ENCODE data around the gene CYP4Z1.

CYP4Z1 gene

GRCh38 chr1:47067097-47067594 is at the start of gene CYP4Z1:
TSS of gene CYP4Z1 (plus strand) at chr1:47067231. CDS start at chr1:47067491, 260 bp downstream.
- H3K27me3 ChIP-seq (ENCODE audit: low read length) = no peaks in the 10 kb centered on the region
- H4K20me1 ChIP-seq (ENCODE audit: low read depth, low read length) = no peaks in the 10 kb centered on the region
- no peak within 1 kb of the TSS for H2AFZ ChIP-seq (ENCODE audit: low read depth, low read length, severe bottlenecking)
- no peak within 1 kb of the TSS for H3K27ac ChIP-seq (ENCODE audit: low read depth, low read length)
- H3K36me3 ChIP-seq (ENCODE audit: low read length) = no peaks in the 10 kb centered on the region
- H3K9me2 ChIP-seq (replicated peaks; ENCODE audit: insufficient read depth, low read length) = no peaks in the 10 kb centered on the region
- H3K9ac ChIP-seq (ENCODE audit: low read length) = no peak within 1 kb of the TSS
- TF ChIP-seq EZH2phosphoT487 (conservative IDR thresholded peaks at IDR 0.05; ENCODE audit: low read length) (no peak), CTCF (IDR thresholded peaks at IDR 0.05; ENCODE audit: insufficient read depth, low read length, poor library complexity, severe bottlenecking) (no peak)
- H3K4me3 ChIP-seq (ENCODE audit: insufficient read depth, low read length, poor library complexity, severe bottlenecking) = no peak within 1 kb of the TSS
- H3K79me2 ChIP-seq (ENCODE audit: insufficient read depth, low read length) = no peaks in the 10 kb centered on the region
- H3F3A ChIP-seq (ENCODE audit: insufficient read depth) = no peaks in the 10 kb centered on the region
- H3K9me3 ChIP-seq (ENCODE audit: insufficient read depth, low read length) = no peaks in the 10 kb centered on the region
- H3K4me2 ChIP-seq (ENCODE audit: low read depth, low read length, poor library complexity, severe bottlenecking) = no peak within 1 kb of the TSS

- no peak overlapping the region for H3K27ac ChIP-seq (ENCODE audit: low read depth, low read length)
- H3K27me3 ChIP-seq (ENCODE audit: low read length) = no peaks in the 10 kb centered on the region
- no peak overlapping the region for H3K4me3 ChIP-seq (ENCODE audit: insufficient read depth, low read length, poor library complexity, severe bottlenecking)
- no peak overlapping the region for H3K9ac ChIP-seq (ENCODE audit: low read length)
- no peaks in the 10 kb centered on the region for H3K9me2 ChIP-seq (replicated peaks; ENCODE audit: insufficient read depth, low read length)
- no peaks in the 10 kb centered on the region for H3K9me3 ChIP-seq (ENCODE audit: insufficient read depth, low read length)
- no peaks in the 10 kb centered on the region for H4K20me1 ChIP-seq (ENCODE audit: low read depth, low read length)
- H3K79me2 ChIP-seq (ENCODE audit: insufficient read depth, low read length) = no peaks in the 10 kb centered on the region
- no peak overlapping the region for H2AFZ ChIP-seq (ENCODE audit: low read depth, low read length, severe bottlenecking)
- no peak for TF ChIP-seq CTCF (IDR thresholded peaks at IDR 0.05; ENCODE audit: insufficient read depth, low read length, poor library complexity, severe bottlenecking)
- no peak for TF ChIP-seq EZH2phosphoT487 (conservative IDR thresholded peaks at IDR 0.05; ENCODE audit: low read length)
- H3F3A ChIP-seq (ENCODE audit: insufficient read depth) = no peaks in the 10 kb centered on the region
- H3K4me2 ChIP-seq (ENCODE audit: low read depth, low read length, poor library complexity, severe bottlenecking) = no peak overlapping the region
- H3K36me3 ChIP-seq (ENCODE audit: low read length) = no peaks in the 10 kb centered on the region
Measured at GRCh38 chr1:47021070-47021469, 46.0 kb upstream of the CYP4Z1 start.

GRCh38 chr1:47023268-47024140 is 43.5 kb upstream of the CYP4Z1 start, which contains the start of gene CYP4X1:
TSS of gene CYP4X1 (plus strand) at chr1:47023669. CDS start at chr1:47023818, 149 bp downstream.
- Histone ChIP-seq H3K27me3 (ENCODE audit: low read length) (no peaks in the 10 kb centered on the region), H3K79me2 (ENCODE audit: insufficient read depth, low read length) (no peaks in the 10 kb centered on the region), H2AFZ (ENCODE audit: low read depth, low read length, severe bottlenecking) (no peak within 1 kb of the TSS), H3K9ac (ENCODE audit: low read length) (no peak within 1 kb of the TSS), H3K4me2 (ENCODE audit: low read depth, low read length, poor library complexity, severe bottlenecking) (no peak within 1 kb of the TSS), H3K27ac (ENCODE audit: low read depth, low read length) (no peak within 1 kb of the TSS), H3F3A (ENCODE audit: insufficient read depth) (no peaks in the 10 kb centered on the region), H4K20me1 (ENCODE audit: low read depth, low read length) (no peaks in the 10 kb centered on the region), H3K36me3 (ENCODE audit: low read length) (no peaks in the 10 kb centered on the region), H3K4me3 (ENCODE audit: insufficient read depth, low read length, poor library complexity, severe bottlenecking) (no peak within 1 kb of the TSS), H3K9me2 (replicated peaks; ENCODE audit: insufficient read depth, low read length) (no peaks in the 10 kb centered on the region), H3K9me3 (ENCODE audit: insufficient read depth, low read length) (no peaks in the 10 kb centered on the region)
- no peak for TF ChIP-seq EZH2phosphoT487 (conservative IDR thresholded peaks at IDR 0.05; ENCODE audit: low read length)
- TF ChIP-seq CTCF (IDR thresholded peaks at IDR 0.05; ENCODE audit: insufficient read depth, low read length, poor library complexity, severe bottlenecking) = no peak

Data from SU-DHL-6 (cell line).